Endothelial cell of umbilical vein (primary cell): ENCODE measurements around the gene CAND2. TPM values are rescaled to one million over a fixed set of nuclear protein-coding genes. Genes with fewer than 3 reads are reported as not detected.

Experiments used
- BruUV-seq: library from RNA; stranded (reverse); fragments of 400-500 nt; replicated peaks from 2 replicates; lab custom pipeline; 2021; lab: Mats Ljungman, UMichigan
- CTCF ChIA-PET: fragments of 300-600, 350-600 bp; sonication (Branson Sonifier 250); formaldehyde crosslinking; loops from one replicate; lab custom pipeline; 2021; ENCODE audit warnings: antibody characterized with exemption, inconsistent platforms; lab: Charles Lee
- POLR2A ChIA-PET: fragments of 300-600, 350-600 bp; sonication (Branson Sonifier 250); formaldehyde crosslinking; loops from one replicate; lab custom pipeline; 2021; ENCODE audit warnings: antibody characterized with exemption, inconsistent platforms; lab: Charles Lee
- DNase-seq: peaks from one replicate; pipeline ENCODE4 v3.0.0-alpha.2; 2011; ENCODE audit warnings: low read depth, low spot score
- FAIRE-seq: peaks from 2 replicates; lab custom pipeline; 2011; peaks lifted over from hg19 to GRCh38; lab: Jason Lieb, UNC
- H2AFZ ChIP-seq: 2 replicates; pipeline ENCODE4 v1.6.0; 2012; ENCODE audit warnings: low read depth, low read length, control low read depth, inconsistent platforms
- H3K27ac ChIP-seq: 2 replicates; pipeline ENCODE4 v1.5.1; 2011; ENCODE audit warnings: low read depth, mild to moderate bottlenecking, control low read depth, low read length, moderate library complexity; ENCODE audit not compliant: insufficient read depth
- H3K27me3 ChIP-seq, 2 experiments: 2 replicates each; pipeline versions ENCODE4 v1.6.0 to v1.6.1; 2011; ENCODE audit warnings: low read length in 2 of 2, mixed read lengths in 1 of 2; ENCODE audit not compliant: control insufficient read depth in 2 of 2, insufficient read depth in 2 of 2
- H3K36me3 ChIP-seq, 2 experiments: 2 replicates in 1 of 2; 3 replicates in 1 of 2; pipeline ENCODE4 v1.5.1; 2011; ENCODE audit warnings: low read length in 2 of 2, mild to moderate bottlenecking in 1 of 2, moderate library complexity in 1 of 2; ENCODE audit not compliant: control insufficient read depth in 2 of 2, insufficient read depth in 2 of 2; ENCODE audit errors: extremely low read depth in 1 of 2
- H3K4me1 ChIP-seq: 3 replicates; pipeline ENCODE4 v1.5.1; 2011; ENCODE audit warnings: mild to moderate bottlenecking, low read length; ENCODE audit not compliant: control insufficient read depth, insufficient read depth; ENCODE audit errors: extremely low read depth
- H3K4me2 ChIP-seq: 2 replicates; pipeline ENCODE4 v1.6.1; 2011; ENCODE audit warnings: low read length, control low read depth, mixed read lengths; ENCODE audit not compliant: insufficient read depth
- H3K4me3 ChIP-seq, 3 experiments: fragments of 200-600 bp in 1 of 3; sonication (generic), shearing (Covaris generic) in 1 of 3; replicated peaks in 1 of 3; 2 replicates each; pipeline ENCODE4 v1.5.1; 2011 to 2016; ENCODE audit warnings: control low read depth in 3 of 3, low read length in 3 of 3, mild to moderate bottlenecking in 2 of 3, inconsistent platforms in 1 of 3, low read depth in 1 of 3, moderate library complexity in 1 of 3; ENCODE audit not compliant: insufficient read depth in 1 of 3
- H3K79me2 ChIP-seq: 2 replicates; pipeline ENCODE4 v1.6.0; 2012; ENCODE audit warnings: low read length, inconsistent platforms; ENCODE audit not compliant: control insufficient read depth, insufficient read depth
- H3K9ac ChIP-seq: replicated peaks from 2 replicates; pipeline ENCODE3; 2011; ENCODE audit warnings: low read length, control low read depth; ENCODE audit not compliant: insufficient read depth; ENCODE audit errors: extremely low read depth
- H3K9me1 ChIP-seq: replicated peaks from 3 replicates; pipeline ENCODE4 v1.6.0; 2011; ENCODE audit warnings: mild to moderate bottlenecking, low read length; ENCODE audit not compliant: control insufficient read depth, insufficient read depth; ENCODE audit errors: extremely low read depth
- H3K9me3 ChIP-seq: replicated peaks from 2 replicates; pipeline ENCODE4 v1.5.1; 2012; ENCODE audit warnings: low read length, inconsistent platforms; ENCODE audit not compliant: control insufficient read depth, insufficient read depth
- H4K20me1 ChIP-seq: replicated peaks from 2 replicates; pipeline ENCODE3; 2011; ENCODE audit warnings: mild to moderate bottlenecking, low read length; ENCODE audit not compliant: control insufficient read depth, insufficient read depth; ENCODE audit errors: extremely low read depth
- EZH2 ChIP-seq: IDR thresholded peaks from 2 replicates; pipeline ENCODE4 v1.6.1; 2012; ENCODE audit warnings: borderline replicate concordance, low read depth, mild to moderate bottlenecking, moderate library complexity, low read length, inconsistent platforms; ENCODE audit not compliant: severe bottlenecking
- FOS ChIP-seq: IDR thresholded peaks from 2 replicates; pipeline ENCODE4 v1.6.1; 2011; ENCODE audit warnings: mild to moderate bottlenecking, low read length, moderate library complexity, borderline replicate concordance; ENCODE audit not compliant: insufficient read depth
- GATA2 ChIP-seq: IDR thresholded peaks from 2 replicates; pipeline ENCODE4 v1.7.0; 2011; ENCODE audit warnings: low read depth, mild to moderate bottlenecking, moderate library complexity, mixed read lengths, low read length; ENCODE audit not compliant: insufficient read length, insufficient read depth
- JUN ChIP-seq: IDR thresholded peaks from 2 replicates; pipeline ENCODE4 v1.6.1; 2011; ENCODE audit warnings: borderline replicate concordance, low read depth; ENCODE audit not compliant: insufficient read length, insufficient read depth
- MAX ChIP-seq: IDR thresholded peaks from 2 replicates; pipeline ENCODE4 v1.6.1; 2011; ENCODE audit not compliant: insufficient read depth, insufficient read length
- MYC ChIP-seq: IDR thresholded peaks from one replicate; pipeline ENCODE4 v1.6.1; 2011; ENCODE audit warnings: mild to moderate bottlenecking, low read depth, low read length
- POLR2A ChIP-seq: IDR thresholded peaks from 2 replicates; pipeline ENCODE4 v1.6.1; 2012; ENCODE audit warnings: low read depth, mild to moderate bottlenecking, control low read depth, low read length
- POLR2AphosphoS5 ChIP-seq: IDR thresholded peaks from 2 replicates; pipeline ENCODE4 v1.6.1; 2012; ENCODE audit warnings: low read depth, mild to moderate bottlenecking, control low read depth, low read length, moderate library complexity; ENCODE audit not compliant: insufficient read depth
- dilution Hi-C: fragments of 300-500 bp; cut with MboI; formaldehyde crosslinking; loops from one replicate; pipeline ENCODE4 v1.15.0; 2019; ENCODE audit warnings: low sequenced_read_pairs; ENCODE audit not compliant: extremely low pct_ligation_motif_present
- intact Hi-C: fragments of 100-400 bp; cut with micrococcal nuclease; formaldehyde crosslinking; loops from one replicate; pipeline ENCODE4 v1.10.0; 2022
- polyA plus RNA-seq, 4 experiments: library from polyadenylated mRNA; depleted of rRNA in 3 of 4; stranded (reverse) in 3 of 4; unstranded in 1 of 4; fragments of >200 nt; gene quantifications; 2 replicates each; pipeline versions ENCODE4 v1.2.1 to v1.2.3, GENCODE V29; 2011 to 2012; ENCODE audit warnings: missing spikeins in 1 of 4
- total RNA-seq: library from RNA; stranded (reverse); gene quantifications from 2 replicates; pipeline ENCODE4 v1.2.3, GENCODE V29; 2021
- TF ChIP-seq, protein P1 (sequence below), 2 donors: IDR thresholded peaks; 1 replicate in 1 of 2; 2 replicates in 1 of 2; pipeline ENCODE4 v1.5.1; 2011; ENCODE audit warnings: low read length in 2 of 2, mild to moderate bottlenecking in 2 of 2, moderate library complexity in 2 of 2, control low read depth in 1 of 2, inconsistent platforms in 1 of 2, low read depth in 1 of 2; ENCODE audit not compliant: insufficient read depth in 1 of 2; ENCODE audit errors: extremely low read depth in 1 of 2

Gene CAND2
- total and polyA plus RNA-seq, 2 donors (not counting 3 experiments of a cell fraction or from before 2014, with no cell fraction given), result 7.1 to 11.0 TPM

DNA sequence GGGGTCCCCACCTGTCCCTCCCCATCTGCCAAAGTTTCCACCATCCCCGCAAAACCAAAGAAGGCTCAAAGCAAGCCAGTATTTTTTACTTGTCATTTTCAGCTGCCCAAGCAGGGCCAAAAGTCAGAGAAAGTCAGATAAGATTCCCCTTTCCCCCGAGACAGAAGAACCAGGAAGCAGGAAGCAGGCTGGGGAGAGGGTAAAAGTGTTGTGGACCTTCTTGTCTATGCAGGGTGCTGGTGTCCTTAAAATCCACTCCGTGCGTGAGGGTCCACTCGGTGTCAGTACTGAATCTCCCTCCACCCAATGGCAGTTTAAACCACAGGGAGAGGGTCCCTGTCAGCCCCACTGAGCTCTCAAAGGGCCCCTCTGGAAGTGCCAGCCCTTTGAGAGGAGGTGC, 65.1 kb downstream of the CAND2 start:
- Histone ChIP-seq H3K4me2 (no peak overlapping the region), H4K20me1 (no peaks in the 10 kb centered on the region), H3K4me3 (no peak overlapping the region), H3K79me2 (no peaks in the 10 kb centered on the region), H3K36me3 (no peaks in the 10 kb centered on the region), H2AFZ (no peak overlapping the region), H3K9ac (no peak overlapping the region), H3K9me1 (no peaks in the 10 kb centered on the region), H3K9me3 (no peaks in the 10 kb centered on the region), H3K27me3 (peaks cover 0 to 4% of the 10 kb centered on the region in 2 experiments), H3K4me1 (peaks cover 3% of the 10 kb centered on the region), H3K27ac (no peak overlapping the region)
- intact Hi-C loops (no loop called here), dilution Hi-C loops (no loop called here)
- no TSS peak for BruUV-seq
- CTCF ChIA-PET, result interaction anchor here (0.8 to 2.1 kb wide), 3 partner anchors 20 to 134 kb away, joined by 3 to 9 read pairs (median 3); partner anchors contain the start of gene RPL32
- no peak for FAIRE-seq
- POLR2A ChIA-PET, result no interaction called here
- no peak for DNase-seq
- TF ChIP-seq GATA2, result no peak

GRCh38 chr3:12862387-12862786, 65.9 kb downstream of the CAND2 start:
- peaks cover 3% of the 10 kb centered on the region for H3K4me1 ChIP-seq
- BruUV-seq, result no TSS peak
- POLR2A ChIA-PET, result no interaction called here
- DNase-seq (no peak), FAIRE-seq (no peak)
- H4K20me1 ChIP-seq, result no peaks in the 10 kb centered on the region
- TF ChIP-seq FOS, result no peak
- no peak for TF ChIP-seq MAX
- no peak for TF ChIP-seq MYC
- TF ChIP-seq JUN, result no peak
- TF ChIP-seq POLR2A, result no peak
- TF ChIP-seq GATA2, result no peak
- TF ChIP-seq EZH2, result no peak
- no peak for TF ChIP-seq POLR2AphosphoS5
- TF ChIP-seq, protein P1, sequence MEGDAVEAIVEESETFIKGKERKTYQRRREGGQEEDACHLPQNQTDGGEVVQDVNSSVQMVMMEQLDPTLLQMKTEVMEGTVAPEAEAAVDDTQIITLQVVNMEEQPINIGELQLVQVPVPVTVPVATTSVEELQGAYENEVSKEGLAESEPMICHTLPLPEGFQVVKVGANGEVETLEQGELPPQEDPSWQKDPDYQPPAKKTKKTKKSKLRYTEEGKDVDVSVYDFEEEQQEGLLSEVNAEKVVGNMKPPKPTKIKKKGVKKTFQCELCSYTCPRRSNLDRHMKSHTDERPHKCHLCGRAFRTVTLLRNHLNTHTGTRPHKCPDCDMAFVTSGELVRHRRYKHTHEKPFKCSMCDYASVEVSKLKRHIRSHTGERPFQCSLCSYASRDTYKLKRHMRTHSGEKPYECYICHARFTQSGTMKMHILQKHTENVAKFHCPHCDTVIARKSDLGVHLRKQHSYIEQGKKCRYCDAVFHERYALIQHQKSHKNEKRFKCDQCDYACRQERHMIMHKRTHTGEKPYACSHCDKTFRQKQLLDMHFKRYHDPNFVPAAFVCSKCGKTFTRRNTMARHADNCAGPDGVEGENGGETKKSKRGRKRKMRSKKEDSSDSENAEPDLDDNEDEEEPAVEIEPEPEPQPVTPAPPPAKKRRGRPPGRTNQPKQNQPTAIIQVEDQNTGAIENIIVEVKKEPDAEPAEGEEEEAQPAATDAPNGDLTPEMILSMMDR (IDR thresholded peaks at IDR 0.05; ENCODE audit: extremely low read depth in 1 of 2, insufficient read depth in 1 of 2, low read depth in 1 of 2, low read length in 2 of 2), result no peak
- no peak overlapping the region for H3K9ac ChIP-seq
- no peaks in the 10 kb centered on the region for H3K79me2 ChIP-seq
- no peaks in the 10 kb centered on the region for H3K36me3 ChIP-seq
- H3K4me2 ChIP-seq, result no peak overlapping the region
- H3K4me3 ChIP-seq, result no peak overlapping the region
- H3K27me3 ChIP-seq, result peaks cover 0 to 2% of the 10 kb centered on the region in 2 experiments
- CTCF ChIA-PET, result interaction anchor here (0.8 to 2.1 kb wide), 3 partner anchors 21 to 133 kb away, joined by 3 to 9 read pairs (median 3); partner anchors contain the start of gene RPL32
- H3K9me3 ChIP-seq, result no peaks in the 10 kb centered on the region
- no peak overlapping the region for H2AFZ ChIP-seq
- dilution Hi-C loops, result no loop called here
- no peak overlapping the region for H3K27ac ChIP-seq
- intact Hi-C loops, result no loop called here
- H3K9me1 ChIP-seq, result no peaks in the 10 kb centered on the region
